K562 (cell line): ENCODE data around the gene TXNRD2. TPM values are rescaled to one million over a fixed set of nuclear protein-coding genes. Genes with fewer than 3 reads are reported as not detected.

Experiments
- ARID2 ChIP-seq: fragments of 450-650 bp; IDR thresholded peaks from 2 replicates; pipeline ENCODE4 v1.6.1; 2017; ENCODE audit warnings: antibody characterized with exemption, mild to moderate bottlenecking
- BRCA1 ChIP-seq, 2 experiments: fragments of 450-650 bp in 1 of 2; sonication (generic) in 1 of 2; formaldehyde crosslinking in 1 of 2; IDR thresholded peaks; 2 replicates each; pipeline versions ENCODE4 v1.5.0 to v1.6.1; 2017 to 2020; ENCODE audit warnings: mild to moderate bottlenecking in 1 of 2, missing genetic modification reagents in 1 of 2
- CC2D1A ChIP-seq: fragments of 450-650 bp; IDR thresholded peaks from 2 replicates; pipeline ENCODE4 v1.6.1; 2017; ENCODE audit warnings: mild to moderate bottlenecking
- DMBX1 ChIP-seq: fragments of 250-450 bp; sonication (Bioruptor Pico); IDR thresholded peaks from 2 replicates; pipeline ENCODE4 v1.8.0; 2022; ENCODE audit warnings: inconsistent platforms, mild to moderate bottlenecking, moderate library complexity, borderline replicate concordance
- ETV5 ChIP-seq: sonication (generic); formaldehyde crosslinking; IDR thresholded peaks from 2 replicates; pipeline ENCODE4 v1.4.0; 2020; ENCODE audit warnings: low read depth, mild to moderate bottlenecking, missing genetic modification reagents
- GABPB1 ChIP-seq: sonication (generic); formaldehyde crosslinking; IDR thresholded peaks from 2 replicates; pipeline ENCODE4 v1.8.0; 2022; ENCODE audit warnings: mild to moderate bottlenecking, missing genetic modification reagents
- HOXB6 ChIP-seq: fragments of 250-450 bp; sonication (Bioruptor Pico); IDR thresholded peaks from 2 replicates; pipeline ENCODE4 v1.5.1; 2022; ENCODE audit warnings: mild to moderate bottlenecking, borderline replicate concordance
- MCM2 ChIP-seq: fragments of 450-650 bp; IDR thresholded peaks from 2 replicates; pipeline ENCODE4 v1.6.1; 2017; ENCODE audit warnings: low read depth, mild to moderate bottlenecking
- NR2F6 ChIP-seq: fragments of 450-650 bp; formaldehyde crosslinking; IDR thresholded peaks from 2 replicates; pipeline ENCODE4 v1.4.0; 2020; ENCODE audit warnings: mild to moderate bottlenecking
- NRF1 ChIP-seq, 2 experiments: fragments of 450-650 bp; IDR thresholded peaks in 1 of 2; conservative IDR thresholded peaks in 1 of 2; 2 replicates each; pipeline ENCODE4 v1.6.1; 2014; ENCODE audit warnings: mild to moderate bottlenecking in 2 of 2
- POLR2A ChIP-seq: fragments of 450-650 bp; conservative IDR thresholded peaks from 2 replicates; pipeline ENCODE4 v1.6.1; 2016
- POLR2AphosphoS2 ChIP-seq: IDR thresholded peaks from 2 replicates; pipeline ENCODE4 v1.6.1; 2012; ENCODE audit warnings: low read length, improper control_type of control experiment
- PPARD ChIP-seq: fragments of 250-450 bp; sonication (Bioruptor Pico); IDR thresholded peaks from 2 replicates; pipeline ENCODE4 v1.8.0; 2022; ENCODE audit warnings: inconsistent platforms, mild to moderate bottlenecking, moderate library complexity
- PURB ChIP-seq: sonication (generic); formaldehyde crosslinking; IDR thresholded peaks from 2 replicates; pipeline ENCODE4 v1.9.0; 2021; ENCODE audit warnings: low read depth, mild to moderate bottlenecking, missing genetic modification reagents
- ZNF165 ChIP-seq: fragments of 250-450 bp; sonication (Bioruptor Pico); IDR thresholded peaks from 2 replicates; pipeline ENCODE4 v1.4.0; 2020; ENCODE audit warnings: borderline replicate concordance
- ZNF23 ChIP-seq: fragments of 250-450 bp; sonication (Bioruptor Pico); IDR thresholded peaks from 2 replicates; pipeline ENCODE4 v1.4.0; 2020; ENCODE audit warnings: mild to moderate bottlenecking
- polyA plus RNA-seq, 8 experiments: library from polyadenylated mRNA; depleted of rRNA in 4 of 8; stranded (reverse) in 5 of 8; unstranded in 3 of 8; fragments of >200 nt; fragmentation: Nextera tagmentation in 2 of 8; fragmentation: Illumina TruSeq in 1 of 8; extraction: Ambion mirVana in 2 of 8; extraction: Trizol in 1 of 8; gene quantifications; 2 replicates each; pipeline versions ENCODE4 v1.2.1 to v1.2.3, GENCODE V29; 2011 to 2014; ENCODE audit warnings: inconsistent platforms in 1 of 8, missing spikeins in 1 of 8
- total RNA-seq, 7 experiments: library from RNA; depleted of rRNA in 6 of 7; stranded (reverse); fragments of >200 nt in 6 of 7; fragmentation: Illumina TruSeq in 2 of 7; extraction: Trizol in 2 of 7; gene quantifications; 2 replicates each; pipeline versions ENCODE4 v1.2.1 to v1.2.3, GENCODE V29; 2011 to 2021; ENCODE audit warnings: low replicate concordance in 1 of 7
- TF ChIP-seq, protein P1 (sequence below): fragments of 250-450 bp; sonication (Bioruptor Pico); IDR thresholded peaks from 2 replicates; pipeline ENCODE4 v1.4.0; 2020
- TF ChIP-seq, protein P2 (sequence below): sonication (generic); IDR thresholded peaks from 2 replicates; pipeline ENCODE4 v1.6.1; 2016
- TF ChIP-seq, protein P3 (sequence below), 2 experiments: fragments of 250-450 bp in 1 of 2; fragments of 450-650 bp in 1 of 2; sonication (Bioruptor Pico) in 1 of 2; IDR thresholded peaks; 2 replicates each; pipeline versions ENCODE4 v1.6.1 to v1.8.0; 2016 to 2021; ENCODE audit warnings: mild to moderate bottlenecking in 2 of 2, moderate library complexity in 2 of 2, missing compliant biosample characterization in 1 of 2, missing genetic modification characterization in 1 of 2
- TF ChIP-seq, protein P4 (sequence below): sonication (generic); formaldehyde crosslinking; IDR thresholded peaks from 2 replicates; pipeline ENCODE4 v1.8.0; 2023; ENCODE audit warnings: mild to moderate bottlenecking, missing genetic modification reagents

Gene TXNRD2
- total and polyA plus RNA-seq, 9 of the 15 experiments (the other 6 are each of a cell fraction or from before 2014, with no cell fraction given): 3.3 to 80.2 (median 49.4) TPM

DNA sequence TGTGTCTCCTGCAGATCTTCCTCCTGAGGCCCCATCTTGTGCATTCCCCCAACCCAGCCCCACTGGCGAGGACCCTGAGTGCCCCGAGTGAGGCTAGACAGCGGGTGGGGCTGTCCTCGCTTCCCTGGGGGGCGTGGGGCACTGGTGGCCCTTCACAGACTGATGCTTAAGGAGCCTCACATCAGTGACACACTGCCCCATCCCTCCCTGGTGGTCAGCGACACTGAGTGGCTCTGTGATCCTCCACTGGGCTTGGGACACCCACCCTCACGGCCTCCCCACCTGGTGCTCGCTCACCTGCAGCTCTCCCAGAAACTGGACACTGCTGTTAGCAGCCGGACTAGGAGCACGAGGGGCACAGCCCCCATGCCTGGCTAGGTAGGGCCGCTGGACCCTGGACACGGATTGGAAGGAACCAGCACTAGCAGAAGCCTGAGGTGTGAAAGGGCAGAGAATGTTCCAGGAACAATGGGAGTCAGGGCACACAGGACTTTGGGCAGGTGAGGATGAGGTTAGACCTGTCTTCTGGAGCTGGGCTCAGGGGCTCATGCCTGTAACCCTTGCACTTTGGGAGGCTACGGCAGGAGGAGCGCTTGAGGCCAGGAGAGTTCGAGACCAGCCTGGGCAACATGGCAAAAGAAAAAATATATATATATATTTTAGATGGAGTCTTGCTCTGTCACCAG, 23.2 kb upstream of the TXNRD2 start (continued):
- TF ChIP-seq, protein P1, sequence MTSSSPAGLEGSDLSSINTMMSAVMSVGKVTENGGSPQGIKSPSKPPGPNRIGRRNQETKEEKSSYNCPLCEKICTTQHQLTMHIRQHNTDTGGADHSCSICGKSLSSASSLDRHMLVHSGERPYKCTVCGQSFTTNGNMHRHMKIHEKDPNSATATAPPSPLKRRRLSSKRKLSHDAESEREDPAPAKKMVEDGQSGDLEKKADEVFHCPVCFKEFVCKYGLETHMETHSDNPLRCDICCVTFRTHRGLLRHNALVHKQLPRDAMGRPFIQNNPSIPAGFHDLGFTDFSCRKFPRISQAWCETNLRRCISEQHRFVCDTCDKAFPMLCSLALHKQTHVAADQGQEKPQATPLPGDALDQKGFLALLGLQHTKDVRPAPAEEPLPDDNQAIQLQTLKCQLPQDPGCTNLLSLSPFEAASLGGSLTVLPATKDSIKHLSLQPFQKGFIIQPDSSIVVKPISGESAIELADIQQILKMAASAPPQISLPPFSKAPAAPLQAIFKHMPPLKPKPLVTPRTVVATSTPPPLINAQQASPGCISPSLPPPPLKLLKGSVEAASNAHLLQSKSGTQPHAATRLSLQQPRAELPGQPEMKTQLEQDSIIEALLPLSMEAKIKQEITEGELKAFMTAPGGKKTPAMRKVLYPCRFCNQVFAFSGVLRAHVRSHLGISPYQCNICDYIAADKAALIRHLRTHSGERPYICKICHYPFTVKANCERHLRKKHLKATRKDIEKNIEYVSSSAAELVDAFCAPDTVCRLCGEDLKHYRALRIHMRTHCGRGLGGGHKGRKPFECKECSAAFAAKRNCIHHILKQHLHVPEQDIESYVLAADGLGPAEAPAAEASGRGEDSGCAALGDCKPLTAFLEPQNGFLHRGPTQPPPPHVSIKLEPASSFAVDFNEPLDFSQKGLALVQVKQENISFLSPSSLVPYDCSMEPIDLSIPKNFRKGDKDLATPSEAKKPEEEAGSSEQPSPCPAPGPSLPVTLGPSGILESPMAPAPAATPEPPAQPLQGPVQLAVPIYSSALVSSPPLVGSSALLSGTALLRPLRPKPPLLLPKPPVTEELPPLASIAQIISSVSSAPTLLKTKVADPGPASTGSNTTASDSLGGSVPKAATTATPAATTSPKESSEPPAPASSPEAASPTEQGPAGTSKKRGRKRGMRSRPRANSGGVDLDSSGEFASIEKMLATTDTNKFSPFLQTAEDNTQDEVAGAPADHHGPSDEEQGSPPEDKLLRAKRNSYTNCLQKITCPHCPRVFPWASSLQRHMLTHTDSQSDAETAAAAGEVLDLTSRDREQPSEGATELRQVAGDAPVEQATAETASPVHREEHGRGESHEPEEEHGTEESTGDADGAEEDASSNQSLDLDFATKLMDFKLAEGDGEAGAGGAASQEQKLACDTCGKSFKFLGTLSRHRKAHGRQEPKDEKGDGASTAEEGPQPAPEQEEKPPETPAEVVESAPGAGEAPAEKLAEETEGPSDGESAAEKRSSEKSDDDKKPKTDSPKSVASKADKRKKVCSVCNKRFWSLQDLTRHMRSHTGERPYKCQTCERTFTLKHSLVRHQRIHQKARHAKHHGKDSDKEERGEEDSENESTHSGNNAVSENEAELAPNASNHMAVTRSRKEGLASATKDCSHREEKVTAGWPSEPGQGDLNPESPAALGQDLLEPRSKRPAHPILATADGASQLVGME (CRISPR knock-in tag): no peak
- peak; percentile 43; the same call in 1 of the 2 replicates for TF ChIP-seq POLR2A
- no peak for TF ChIP-seq ZNF23 (CRISPR knock-in tag)
- no peak for TF ChIP-seq DMBX1
- TF ChIP-seq, protein P2, sequence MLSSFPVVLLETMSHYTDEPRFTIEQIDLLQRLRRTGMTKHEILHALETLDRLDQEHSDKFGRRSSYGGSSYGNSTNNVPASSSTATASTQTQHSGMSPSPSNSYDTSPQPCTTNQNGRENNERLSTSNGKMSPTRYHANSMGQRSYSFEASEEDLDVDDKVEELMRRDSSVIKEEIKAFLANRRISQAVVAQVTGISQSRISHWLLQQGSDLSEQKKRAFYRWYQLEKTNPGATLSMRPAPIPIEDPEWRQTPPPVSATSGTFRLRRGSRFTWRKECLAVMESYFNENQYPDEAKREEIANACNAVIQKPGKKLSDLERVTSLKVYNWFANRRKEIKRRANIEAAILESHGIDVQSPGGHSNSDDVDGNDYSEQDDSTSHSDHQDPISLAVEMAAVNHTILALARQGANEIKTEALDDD: no peak
- no peak for TF ChIP-seq NRF1 (conservative IDR thresholded peaks at IDR 0.05 in 1 of 2, IDR thresholded peaks at IDR 0.05 in 1 of 2)
- TF ChIP-seq, protein P3, sequence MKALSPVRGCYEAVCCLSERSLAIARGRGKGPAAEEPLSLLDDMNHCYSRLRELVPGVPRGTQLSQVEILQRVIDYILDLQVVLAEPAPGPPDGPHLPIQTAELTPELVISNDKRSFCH (CRISPR knock-in tag; IDR thresholded peaks at IDR 0.05): no peak
- TF ChIP-seq, protein P3 (tag; IDR thresholded peaks at IDR 0.05): peak; percentile 29; the same call in 1 of the 2 replicates
- no peak for TF ChIP-seq BRCA1 (IDR thresholded peaks at IDR 0.05)
- TF ChIP-seq BRCA1 (CRISPR knock-in tag; IDR thresholded peaks at IDR 0.05): no peak
- TF ChIP-seq, protein P4, sequence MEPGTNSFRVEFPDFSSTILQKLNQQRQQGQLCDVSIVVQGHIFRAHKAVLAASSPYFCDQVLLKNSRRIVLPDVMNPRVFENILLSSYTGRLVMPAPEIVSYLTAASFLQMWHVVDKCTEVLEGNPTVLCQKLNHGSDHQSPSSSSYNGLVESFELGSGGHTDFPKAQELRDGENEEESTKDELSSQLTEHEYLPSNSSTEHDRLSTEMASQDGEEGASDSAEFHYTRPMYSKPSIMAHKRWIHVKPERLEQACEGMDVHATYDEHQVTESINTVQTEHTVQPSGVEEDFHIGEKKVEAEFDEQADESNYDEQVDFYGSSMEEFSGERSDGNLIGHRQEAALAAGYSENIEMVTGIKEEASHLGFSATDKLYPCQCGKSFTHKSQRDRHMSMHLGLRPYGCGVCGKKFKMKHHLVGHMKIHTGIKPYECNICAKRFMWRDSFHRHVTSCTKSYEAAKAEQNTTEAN (CRISPR knock-in tag): no peak
- no peak for TF ChIP-seq ETV5
- no peak for TF ChIP-seq MCM2
- no peak for TF ChIP-seq ZNF165
- TF ChIP-seq CC2D1A: no peak
- TF ChIP-seq NR2F6: peak; percentile 59; the same call in 1 of the 2 replicates
- peak; percentile 70; the same call in 1 of the 2 replicates for TF ChIP-seq POLR2AphosphoS2
- no peak for TF ChIP-seq GABPB1 (CRISPR knock-in tag)
- no peak for TF ChIP-seq PPARD (CRISPR knock-in tag)
- no peak for TF ChIP-seq PURB (CRISPR knock-in tag)
- no peak for TF ChIP-seq ARID2
- TF ChIP-seq HOXB6: no peak
